ENCODE results near the gene NAA80.

DNA sequence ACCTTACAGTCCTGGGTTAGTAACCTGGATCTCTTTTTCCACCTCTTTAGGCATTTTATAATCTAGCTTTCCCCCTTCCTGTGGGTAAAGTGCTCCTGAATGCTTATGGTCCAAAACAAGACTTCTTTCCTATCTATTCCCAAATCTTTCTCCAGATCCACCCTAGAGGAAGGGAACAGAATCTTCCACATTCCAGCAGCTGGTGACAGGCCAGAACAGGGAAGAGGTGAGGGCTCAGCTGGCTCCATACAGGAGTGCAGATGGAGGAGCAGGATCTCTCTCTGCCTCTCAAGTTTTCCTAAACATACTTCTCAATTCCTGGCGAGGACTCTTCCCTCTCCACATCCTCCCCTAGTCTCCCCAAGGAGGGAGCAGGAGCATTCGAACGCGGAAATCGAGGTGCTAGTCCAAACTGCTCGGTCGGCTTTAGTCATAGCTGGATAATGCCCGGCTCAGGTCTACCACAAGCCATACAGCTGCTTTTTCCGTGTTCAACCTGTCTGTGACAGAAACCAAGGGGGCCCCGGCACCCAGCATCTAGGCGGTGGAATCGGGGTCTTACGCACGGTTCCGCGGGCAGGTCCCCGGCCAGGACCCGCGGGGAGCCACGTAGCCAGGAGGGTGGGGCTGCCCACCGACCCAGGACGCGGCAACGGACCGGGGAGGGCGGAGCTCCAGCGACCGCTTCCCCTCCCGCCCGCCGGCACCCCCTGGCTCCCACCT is 37.4 kb upstream of the NAA80 start:
- TF ChIP-seq CSDC2 (CRISPR knock-in tag; IDR thresholded peaks at IDR 0.05) (no peak), SNAI2 (CRISPR knock-in tag; IDR thresholded peaks at IDR 0.05) (no peak), TCF4 (CRISPR knock-in tag; IDR thresholded peaks at IDR 0.05; ENCODE audit: borderline replicate concordance) (no peak), ZFP30 (CRISPR knock-in tag; IDR thresholded peaks at IDR 0.05) (no peak)
- TF ChIP-seq, protein P1, sequence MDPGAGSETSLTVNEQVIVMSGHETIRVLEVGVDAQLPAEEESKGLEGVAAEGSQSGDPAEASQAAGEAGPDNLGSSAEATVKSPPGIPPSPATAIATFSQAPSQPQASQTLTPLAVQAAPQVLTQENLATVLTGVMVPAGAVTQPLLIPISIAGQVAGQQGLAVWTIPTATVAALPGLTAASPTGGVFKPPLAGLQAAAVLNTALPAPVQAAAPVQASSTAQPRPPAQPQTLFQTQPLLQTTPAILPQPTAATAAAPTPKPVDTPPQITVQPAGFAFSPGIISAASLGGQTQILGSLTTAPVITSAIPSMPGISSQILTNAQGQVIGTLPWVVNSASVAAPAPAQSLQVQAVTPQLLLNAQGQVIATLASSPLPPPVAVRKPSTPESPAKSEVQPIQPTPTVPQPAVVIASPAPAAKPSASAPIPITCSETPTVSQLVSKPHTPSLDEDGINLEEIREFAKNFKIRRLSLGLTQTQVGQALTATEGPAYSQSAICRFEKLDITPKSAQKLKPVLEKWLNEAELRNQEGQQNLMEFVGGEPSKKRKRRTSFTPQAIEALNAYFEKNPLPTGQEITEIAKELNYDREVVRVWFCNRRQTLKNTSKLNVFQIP (CRISPR knock-in tag; IDR thresholded peaks at IDR 0.05; ENCODE audit: borderline replicate concordance, low read depth) = no peak
- TF ChIP-seq, protein P2, sequence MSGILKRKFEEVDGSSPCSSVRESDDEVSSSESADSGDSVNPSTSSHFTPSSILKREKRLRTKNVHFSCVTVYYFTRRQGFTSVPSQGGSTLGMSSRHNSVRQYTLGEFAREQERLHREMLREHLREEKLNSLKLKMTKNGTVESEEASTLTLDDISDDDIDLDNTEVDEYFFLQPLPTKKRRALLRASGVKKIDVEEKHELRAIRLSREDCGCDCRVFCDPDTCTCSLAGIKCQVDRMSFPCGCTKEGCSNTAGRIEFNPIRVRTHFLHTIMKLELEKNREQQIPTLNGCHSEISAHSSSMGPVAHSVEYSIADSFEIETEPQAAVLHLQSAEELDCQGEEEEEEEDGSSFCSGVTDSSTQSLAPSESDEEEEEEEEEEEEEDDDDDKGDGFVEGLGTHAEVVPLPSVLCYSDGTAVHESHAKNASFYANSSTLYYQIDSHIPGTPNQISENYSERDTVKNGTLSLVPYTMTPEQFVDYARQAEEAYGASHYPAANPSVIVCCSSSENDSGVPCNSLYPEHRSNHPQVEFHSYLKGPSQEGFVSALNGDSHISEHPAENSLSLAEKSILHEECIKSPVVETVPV (CRISPR knock-in tag; IDR thresholded peaks at IDR 0.05) = no peak
- TF ChIP-seq, protein P3, sequence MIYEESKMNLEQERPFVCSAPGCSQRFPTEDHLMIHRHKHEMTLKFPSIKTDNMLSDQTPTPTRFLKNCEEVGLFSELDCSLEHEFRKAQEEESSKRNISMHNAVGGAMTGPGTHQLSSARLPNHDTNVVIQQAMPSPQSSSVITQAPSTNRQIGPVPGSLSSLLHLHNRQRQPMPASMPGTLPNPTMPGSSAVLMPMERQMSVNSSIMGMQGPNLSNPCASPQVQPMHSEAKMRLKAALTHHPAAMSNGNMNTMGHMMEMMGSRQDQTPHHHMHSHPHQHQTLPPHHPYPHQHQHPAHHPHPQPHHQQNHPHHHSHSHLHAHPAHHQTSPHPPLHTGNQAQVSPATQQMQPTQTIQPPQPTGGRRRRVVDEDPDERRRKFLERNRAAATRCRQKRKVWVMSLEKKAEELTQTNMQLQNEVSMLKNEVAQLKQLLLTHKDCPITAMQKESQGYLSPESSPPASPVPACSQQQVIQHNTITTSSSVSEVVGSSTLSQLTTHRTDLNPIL (CRISPR knock-in tag; IDR thresholded peaks at IDR 0.05; ENCODE audit: low read depth) = no peak

All from SK-N-SH treated with all-trans-retinoic acid at 6 μM for 48 hours (cell line).